Measurements from ENCODE around the gene CWC22. TPM values are rescaled to one million over a fixed set of nuclear protein-coding genes. Genes with fewer than 3 reads are reported as not detected.

Gene CWC22
- total and polyA plus RNA-seq, 2 of the 8 experiments (the other 6 are each of a cell fraction or from before 2014, with no cell fraction given), result 3.7 to 34.0 TPM

GRCh38 chr2:180046202-180046601 lies 39.1 kb upstream of the CWC22 start:
- CTCF ChIA-PET (ENCODE audit: partially characterized antibody), result interaction anchor here (0.9 kb wide), 1 partner anchor 9 kb away, joined by 3 read pairs; no protein-coding TSS in a partner anchor
- TF ChIP-seq MAX (IDR thresholded peaks at IDR 0.05) (no peak), BRCA1 (IDR thresholded peaks at IDR 0.05; ENCODE audit: low read depth, low read length) (no peak), TBP (IDR thresholded peaks at IDR 0.05; ENCODE audit: low read depth, low read length) (no peak), ASH2L (IDR thresholded peaks at IDR 0.05; ENCODE audit: low read length) (no peak), CBX8 (IDR thresholded peaks at IDR 0.05; ENCODE audit: borderline replicate concordance, low read depth, low read length) (no peak), BCL11A (IDR thresholded peaks at IDR 0.05; ENCODE audit: low read depth in 2 of 2, low read length in 2 of 2) (no peak), KDM5A (IDR thresholded peaks at IDR 0.05; ENCODE audit: low read length) (no peak), CEBPB (IDR thresholded peaks at IDR 0.05; ENCODE audit: low read depth, low read length) (no peak), NANOG (IDR thresholded peaks at IDR 0.05; ENCODE audit: insufficient read depth, low read depth, low read length, poor library complexity, severe bottlenecking) (no peak)

More at GRCh38 chr2:180046202-180046601, 39.1 kb upstream of the CWC22 start:
- 82% methylated on average over 1 of the region's 1 CpG; no CpG with 5 or more reads in 1 of the 2 experiments for WGBS, 2 experiments (ENCODE audit: extremely low coverage in 1 of 2, insufficient coverage in 1 of 2, insufficient read length in 1 of 2, insufficient replicate concordance in 2 of 2, low coverage in 1 of 2, low lambda C conversion rate in 2 of 2, missing lambda C conversion rate in 1 of 2)
- H4K20me1 ChIP-seq (replicated peaks in 1 of 2; ENCODE audit: control insufficient read depth in 1 of 2, insufficient read depth in 2 of 2, low read length in 2 of 2), result no peaks in the 10 kb centered on the region
- no peak overlapping the region for H3K4me3 ChIP-seq (ENCODE audit: extremely low read depth in 1 of 4, insufficient read depth in 2 of 4, low read depth in 3 of 4, low read length in 4 of 4)
- H3K18ac ChIP-seq (ENCODE audit: extremely low read depth, low read length), result no peak overlapping the region
- no peaks in the 10 kb centered on the region for H3K23me2 ChIP-seq (ENCODE audit: low read depth, low read length)
- H3K14ac ChIP-seq (ENCODE audit: insufficient read length), result no peak overlapping the region
- no peak overlapping the region for H2BK20ac ChIP-seq (ENCODE audit: low read length)
- no peak overlapping the region for H4K5ac ChIP-seq (ENCODE audit: insufficient read length, low read depth, low read length)
- H2BK15ac ChIP-seq (ENCODE audit: low read length), result no peak overlapping the region
- no peaks in the 10 kb centered on the region for H3K36me3 ChIP-seq (ENCODE audit: control insufficient read depth in 2 of 4, insufficient read depth in 4 of 4, low read length in 3 of 4)
- H3K9me3 ChIP-seq (ENCODE audit: insufficient read depth in 2 of 2, low read depth in 1 of 2, low read length in 1 of 2), result no peaks in the 10 kb centered on the region
- POLR2A ChIA-PET (ENCODE audit: partially characterized antibody), result no interaction called here
- no peak overlapping the region for H3K4ac ChIP-seq (replicated peaks; ENCODE audit: insufficient read length, low read depth, low read length)
- no peaks in the 10 kb centered on the region for H3K79me1 ChIP-seq (ENCODE audit: low read depth, low read length)
- no peak overlapping the region for H4K8ac ChIP-seq (ENCODE audit: extremely low read depth, insufficient read depth, low read length)
- H2BK120ac ChIP-seq (replicated peaks; ENCODE audit: low read depth, low read length), result no peak overlapping the region
- H3K79me2 ChIP-seq (ENCODE audit: control insufficient read depth in 1 of 2, insufficient read depth in 2 of 2, low read length in 2 of 2), result no peaks in the 10 kb centered on the region
- 0 out of 2 replicates have a peak overlapping the region, but pooled peaks have one; percentile 46 for H2AFZ ChIP-seq (ENCODE audit: low read length)
- no peaks in the 10 kb centered on the region for H3K27me3 ChIP-seq (replicated peaks in 1 of 4; ENCODE audit: control insufficient read depth in 3 of 4, extremely low read depth in 1 of 4, insufficient read depth in 3 of 4, low read length in 3 of 4)
- no peak overlapping the region for H3K4me2 ChIP-seq (ENCODE audit: insufficient read depth in 1 of 2, low read depth in 2 of 2, low read length in 2 of 2)
- FAIRE-seq (no peak), DNase-seq (ENCODE audit: low read depth in 1 of 2, low spot score in 2 of 2) (no peak)
- H3K4me1 ChIP-seq (replicated peaks in 1 of 4; ENCODE audit: control insufficient read depth in 3 of 4, insufficient read depth in 4 of 4, low read length in 3 of 4), result no peaks in the 10 kb centered on the region
- H3K27ac ChIP-seq (ENCODE audit: low read depth, low read length), result no peak overlapping the region
- H3K9ac ChIP-seq (replicated peaks in 1 of 4; ENCODE audit: extremely low read depth in 1 of 4, low read depth in 3 of 4, low read length in 3 of 4), result no peak overlapping the region
- no peak overlapping the region for H2AK5ac ChIP-seq (ENCODE audit: low read depth, low read length)
- no peak overlapping the region for H2BK5ac ChIP-seq (ENCODE audit: low read depth, low read length)
- H4K91ac ChIP-seq (replicated peaks; ENCODE audit: insufficient read length, low read length), result no peak overlapping the region
- H3K23ac ChIP-seq (ENCODE audit: insufficient read length), result no peak overlapping the region
- H2BK12ac ChIP-seq (ENCODE audit: low read depth, low read length), result no peak overlapping the region
- no peak overlapping the region for H3K56ac ChIP-seq (replicated peaks; ENCODE audit: insufficient read length, low read depth, low read length)

Data from H1 (cell line).